ENCODE data around the gene GSTM1.
"Not testable (repeated sequence)": the region's sequence is repeated elsewhere in the genome, so short reads cannot be mapped to it uniquely, and the experiment has no call there.

The GSTM1 gene

GRCh38 chr1:109691759-109692158 lies 4.1 kb downstream of the GSTM1 start:
- H3K79me2 ChIP-seq (ENCODE audit: low read length) = no peaks in the 10 kb centered on the region
- no peak overlapping the region for H2AFZ ChIP-seq (ENCODE audit: low read depth, low read length)
- H3K9me3 ChIP-seq (ENCODE audit: insufficient read depth, low read length) = no peaks in the 10 kb centered on the region
- H3K9ac ChIP-seq (ENCODE audit: low read length) = no peak overlapping the region
- H3K27me3 ChIP-seq (ENCODE audit: low read depth, low read length) = no peaks in the 10 kb centered on the region
- TF ChIP-seq EZH2phosphoT487 (IDR thresholded peaks at IDR 0.05; ENCODE audit: low read depth) (no peak), CTCF (IDR thresholded peaks at IDR 0.05; ENCODE audit: low read depth, low read length) (no peak)
- no peak overlapping the region for H3K27ac ChIP-seq (ENCODE audit: low read length)
- no peaks in the 10 kb centered on the region for H4K20me1 ChIP-seq (ENCODE audit: insufficient read depth, low read length)
- no peaks in the 10 kb centered on the region for H3K36me3 ChIP-seq (replicated peaks; ENCODE audit: low read depth, low read length)
- no peak overlapping the region for H3K4me2 ChIP-seq (ENCODE audit: low read length)
- no peaks in the 10 kb centered on the region for H3K4me1 ChIP-seq (ENCODE audit: low read length)
- H3K4me3 ChIP-seq (ENCODE audit: low read length) = no peak overlapping the region

- not testable (repeated sequence) for H3K27me3 ChIP-seq (ENCODE audit: low read depth, low read length); H2AFZ ChIP-seq (ENCODE audit: low read depth, low read length); H3K4me2 ChIP-seq (ENCODE audit: low read length); H4K20me1 ChIP-seq (ENCODE audit: insufficient read depth, low read length); H3K4me1 ChIP-seq (ENCODE audit: low read length); H3K27ac ChIP-seq (ENCODE audit: low read length); H3K9me3 ChIP-seq (ENCODE audit: insufficient read depth, low read length); H3K9ac ChIP-seq (ENCODE audit: low read length); H3K79me2 ChIP-seq (ENCODE audit: low read length); H3K36me3 ChIP-seq (replicated peaks; ENCODE audit: low read depth, low read length); H3K4me3 ChIP-seq (ENCODE audit: low read length)
These were observed 6.8 kb downstream of the GSTM1 start for GRCh38 chr1:109694400-109694799.

- H3K4me2 ChIP-seq (ENCODE audit: low read length); H3K27ac ChIP-seq (ENCODE audit: low read length); H3K4me1 ChIP-seq (ENCODE audit: low read length); H3K36me3 ChIP-seq (replicated peaks; ENCODE audit: low read depth, low read length); H3K9ac ChIP-seq (ENCODE audit: low read length); H3K4me3 ChIP-seq (ENCODE audit: low read length); H3K9me3 ChIP-seq (ENCODE audit: insufficient read depth, low read length); H3K27me3 ChIP-seq (ENCODE audit: low read depth, low read length); H4K20me1 ChIP-seq (ENCODE audit: insufficient read depth, low read length); H2AFZ ChIP-seq (ENCODE audit: low read depth, low read length); H3K79me2 ChIP-seq (ENCODE audit: low read length): not testable (repeated sequence)
These were observed 7.5 kb downstream of the GSTM1 start for GRCh38 chr1:109695138-109695537.

GRCh38 chr1:109697066-109697465 lies 9.4 kb downstream of the GSTM1 start:
- Histone ChIP-seq H3K4me3 (ENCODE audit: low read length) (no peak overlapping the region), H3K9ac (ENCODE audit: low read length) (no peak overlapping the region), H4K20me1 (ENCODE audit: insufficient read depth, low read length) (no peaks in the 10 kb centered on the region), H3K9me3 (ENCODE audit: insufficient read depth, low read length) (no peaks in the 10 kb centered on the region), H3K27ac (ENCODE audit: low read length) (no peak overlapping the region), H3K4me1 (ENCODE audit: low read length) (no peaks in the 10 kb centered on the region), H3K27me3 (ENCODE audit: low read depth, low read length) (no peaks in the 10 kb centered on the region), H3K79me2 (ENCODE audit: low read length) (no peaks in the 10 kb centered on the region), H3K4me2 (ENCODE audit: low read length) (no peak overlapping the region), H3K36me3 (replicated peaks; ENCODE audit: low read depth, low read length) (no peaks in the 10 kb centered on the region), H2AFZ (ENCODE audit: low read depth, low read length) (no peak overlapping the region)
- TF ChIP-seq CTCF (IDR thresholded peaks at IDR 0.05; ENCODE audit: low read depth, low read length) (no peak), EZH2phosphoT487 (IDR thresholded peaks at IDR 0.05; ENCODE audit: low read depth) (no peak)

- H3K4me3 ChIP-seq (ENCODE audit: low read length); H3K4me1 ChIP-seq (ENCODE audit: low read length); H3K27ac ChIP-seq (ENCODE audit: low read length); H4K20me1 ChIP-seq (ENCODE audit: insufficient read depth, low read length); H3K79me2 ChIP-seq (ENCODE audit: low read length); H3K4me2 ChIP-seq (ENCODE audit: low read length); H3K36me3 ChIP-seq (replicated peaks; ENCODE audit: low read depth, low read length); H2AFZ ChIP-seq (ENCODE audit: low read depth, low read length); H3K9me3 ChIP-seq (ENCODE audit: insufficient read depth, low read length); H3K27me3 ChIP-seq (ENCODE audit: low read depth, low read length); H3K9ac ChIP-seq (ENCODE audit: low read length): not testable (repeated sequence)
These were observed 10.2 kb downstream of the GSTM1 start for GRCh38 chr1:109697861-109698260.

GRCh38 chr1:109702940-109703339 lies 15.3 kb downstream of the GSTM1 start:
- not testable (repeated sequence) for H3K4me3 ChIP-seq (ENCODE audit: low read length); H3K79me2 ChIP-seq (ENCODE audit: low read length); H3K4me1 ChIP-seq (ENCODE audit: low read length); H3K4me2 ChIP-seq (ENCODE audit: low read length); H3K27me3 ChIP-seq (ENCODE audit: low read depth, low read length); H3K9ac ChIP-seq (ENCODE audit: low read length); H2AFZ ChIP-seq (ENCODE audit: low read depth, low read length); H3K27ac ChIP-seq (ENCODE audit: low read length); H4K20me1 ChIP-seq (ENCODE audit: insufficient read depth, low read length); H3K9me3 ChIP-seq (ENCODE audit: insufficient read depth, low read length); H3K36me3 ChIP-seq (replicated peaks; ENCODE audit: low read depth, low read length)

All from OCI-LY3 (cell line).